Stimulated activated CD4-positive, alpha-beta T cell treated with anti-CD3 and anti-CD28 coated beads, Interleukin-4, amount 100 ng/mL, for 1 hour (primary cell): Measurements from ENCODE around the gene FAM162B.
"Not testable (repeated sequence)": the region's sequence is repeated elsewhere in the genome, so short reads cannot be mapped to it uniquely, and the experiment has no call there.

Experiments
- DNase-seq: peaks from one replicate; pipeline ENCODE4 v3.0.0-alpha.2; 2020

FAM162B gene

GRCh38 chr6:116714761-116715160 lies 50.8 kb downstream of the FAM162B start:
- no peak for DNase-seq

DNA sequence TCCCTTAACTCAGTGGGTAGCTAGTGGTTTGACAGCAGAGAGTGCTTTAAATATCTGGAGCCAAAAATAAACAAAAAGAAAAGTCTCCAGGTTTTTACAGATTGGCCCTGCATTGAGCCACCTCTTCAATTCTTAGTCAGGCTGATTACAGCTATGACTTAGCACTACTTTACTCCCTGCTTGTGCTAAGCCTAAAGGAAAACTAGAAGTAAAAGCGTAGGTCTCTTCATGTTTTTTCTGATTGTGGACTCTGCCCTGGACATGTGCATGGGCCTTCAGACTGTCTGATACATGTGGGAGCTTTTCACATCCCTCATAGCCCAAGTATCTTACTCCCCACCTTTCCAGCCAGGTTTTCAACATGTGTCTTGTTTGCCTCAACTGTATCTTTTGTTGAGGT lies 51.2 kb downstream of the FAM162B start:
- DNase-seq, result no peak

- no peak for DNase-seq
Measured at GRCh38 chr6:116705917-116706316, 59.6 kb downstream of the FAM162B start.

GRCh38 chr6:116703888-116704287 lies 61.6 kb downstream of the FAM162B start:
- not testable (repeated sequence) for DNase-seq
